ENCODE data around the gene EED.
"Not testable (repeated sequence)": the region's sequence is repeated elsewhere in the genome, so short reads cannot be mapped to it uniquely, and the experiment has no call there.

The EED gene

DNA sequence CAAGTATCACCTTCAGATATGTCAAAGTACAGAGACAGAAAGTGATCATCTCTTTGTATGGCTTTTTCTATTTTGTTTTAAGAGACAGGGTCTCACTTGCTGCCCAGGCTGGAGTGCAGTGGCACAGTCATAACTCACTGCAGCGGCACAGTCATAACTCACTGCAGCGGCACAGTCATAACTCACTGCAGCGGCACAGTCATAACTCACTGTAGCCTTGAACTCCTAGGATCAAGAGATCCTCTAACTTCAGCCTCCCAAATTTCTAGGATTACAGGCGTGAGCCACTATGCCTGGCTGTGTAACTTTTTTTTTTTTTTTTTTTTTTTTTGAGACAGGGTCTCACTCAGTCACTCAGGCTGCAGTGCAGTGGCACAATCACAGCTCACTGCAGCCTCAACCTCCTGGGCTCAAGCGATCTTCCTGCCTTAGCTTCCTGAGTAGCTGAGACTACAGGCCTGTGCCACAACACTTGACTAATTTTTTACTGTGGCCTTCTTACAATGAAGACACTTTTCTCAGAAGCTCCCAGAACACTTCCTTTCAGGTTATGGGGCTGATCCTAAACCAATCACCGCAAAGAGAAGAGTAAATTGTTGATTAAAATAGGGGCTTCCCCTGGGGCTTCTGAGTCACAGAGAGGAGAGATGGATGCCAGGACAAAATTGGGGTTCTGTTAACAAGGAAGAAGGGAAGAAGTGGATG lies 48.5 kb downstream of the EED start:
- DNase-seq, result no peak

GRCh38 chr11:86294026-86294425 lies 49.5 kb downstream of the EED start:
- no peak for DNase-seq

GRCh38 chr11:86301742-86302091 lies 57.2 kb downstream of the EED start:
- DNase-seq, result no peak

GRCh38 chr11:86302092-86302793 lies 57.7 kb downstream of the EED start, which contains the start of gene HIKESHI:
Gene HIKESHI, plus strand, starts transcription at chr11:86302240. Its CDS starts 209 bp downstream, at chr11:86302449.
- peak; percentile 80 for DNase-seq

DNA sequence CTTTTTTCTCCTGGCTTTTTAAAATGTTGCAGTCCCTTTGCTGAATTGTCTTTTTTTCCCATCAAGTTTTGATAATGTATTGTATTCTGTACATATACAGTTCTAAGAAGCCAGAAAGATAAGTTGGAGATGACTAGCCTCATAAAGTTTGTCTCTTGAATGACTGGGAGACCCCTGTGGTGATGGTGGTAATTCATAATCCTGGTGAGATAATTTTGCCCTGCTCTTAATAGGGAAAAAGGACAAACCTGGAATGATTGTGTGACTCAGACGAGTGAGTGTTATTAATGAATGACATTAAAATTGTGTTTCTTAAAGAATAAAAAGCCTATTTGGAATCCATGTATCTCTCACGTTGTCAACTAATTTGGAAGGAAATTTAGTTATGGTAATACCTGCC lies 58.7 kb downstream of the EED start:
- DNase-seq, result no peak

- DNase-seq, result not testable (repeated sequence)
Measured at GRCh38 chr11:86308710-86309109, 64.2 kb downstream of the EED start.

GRCh38 chr11:86313793-86314192 lies 69.2 kb downstream of the EED start:
- DNase-seq, result no peak

DNA sequence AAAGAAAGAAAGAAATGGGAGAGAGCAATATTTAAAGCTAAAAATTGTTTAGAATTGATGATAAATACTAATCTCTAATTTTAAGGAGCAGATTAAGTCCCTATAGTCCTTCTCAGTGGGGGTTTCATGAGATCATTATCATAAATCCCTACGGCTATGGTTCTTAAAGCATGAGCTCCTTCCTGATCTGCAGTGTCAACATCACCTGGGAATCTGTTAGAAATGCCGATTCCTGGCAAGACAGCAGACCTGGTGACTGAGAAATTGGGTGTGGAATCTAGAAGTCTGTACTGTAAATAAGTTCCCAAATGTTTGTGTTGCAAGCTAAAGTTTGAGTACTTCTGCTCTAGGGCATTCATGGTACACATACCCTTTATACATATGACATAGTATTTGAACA lies 70.1 kb downstream of the EED start:
- DNase-seq, result no peak
